GM12878 (cell line): ENCODE data around the gene CHD9. TPM values are rescaled to one million over a fixed set of nuclear protein-coding genes. Genes with fewer than 3 reads are reported as not detected.

Experiments
- CBFB ChIP-seq: IDR thresholded peaks from 2 replicates; pipeline ENCODE4 v1.6.1; 2016; ENCODE audit warnings: antibody characterized with exemption, low read depth
- NBN ChIP-seq: fragments of 450-650 bp; IDR thresholded peaks from 2 replicates; pipeline ENCODE4 v1.6.1; 2016
- RB1 ChIP-seq: fragments of 450-650 bp; formaldehyde crosslinking; IDR thresholded peaks from 2 replicates; pipeline ENCODE4 v1.6.1; 2017; ENCODE audit warnings: mild to moderate bottlenecking, borderline replicate concordance
- TARDBP ChIP-seq: IDR thresholded peaks from 2 replicates; pipeline ENCODE4 v1.6.1; 2016; ENCODE audit warnings: borderline replicate concordance
- TBL1XR1 ChIP-seq: IDR thresholded peaks from 2 replicates; pipeline ENCODE4 v1.6.1; 2012; ENCODE audit warnings: low read depth, low read length, improper control_type of control experiment
- polyA plus RNA-seq, 11 experiments: library from polyadenylated mRNA; depleted of rRNA in 4 of 11; unstranded in 6 of 11; stranded (reverse) in 5 of 11; fragments of >200 nt; fragmentation: Nextera tagmentation in 4 of 11; fragmentation: Illumina TruSeq in 1 of 11; extraction: Ambion mirVana in 4 of 11; extraction: Trizol in 1 of 11; gene quantifications; 1 replicate in 1 of 11; 2 replicates in 10 of 11; pipeline versions ENCODE4 v1.2.1 to v1.2.3, GENCODE V29; 2011 to 2016; ENCODE audit warnings: inconsistent platforms in 2 of 11, missing spikeins in 2 of 11, low read depth in 1 of 11
- total RNA-seq, 4 experiments: library from RNA; depleted of rRNA in 3 of 4; stranded (reverse); fragments of >200 nt in 3 of 4; fragmentation: Illumina TruSeq in 1 of 4; extraction: Trizol in 1 of 4; gene quantifications; 2 replicates each; pipeline versions ENCODE4 v1.2.1 to v1.2.3, GENCODE V29; 2013 to 2021
- TF ChIP-seq, protein P1 (sequence below): fragments of 450-650 bp; IDR thresholded peaks from 2 replicates; pipeline ENCODE4 v1.6.1; 2018; ENCODE audit warnings: borderline replicate concordance, mild to moderate bottlenecking; ENCODE audit not compliant: partially characterized antibody
- TF ChIP-seq, protein P2 (sequence below): fragments of 450-650 bp; IDR thresholded peaks from 2 replicates; pipeline ENCODE4 v1.6.1; 2017; ENCODE audit warnings: mild to moderate bottlenecking
- TF ChIP-seq, protein P3 (sequence below): IDR thresholded peaks from 2 replicates; pipeline ENCODE4 v1.6.1; 2012; ENCODE audit warnings: low read depth, low read length, improper control_type of control experiment
- TF ChIP-seq, protein P4 (sequence below): fragments of 150-350 bp; IDR thresholded peaks from 2 replicates; pipeline ENCODE4 v1.6.1; 2016; ENCODE audit warnings: low read depth, low read length

The CHD9 gene
- total and polyA plus RNA-seq, 10 of the 15 experiments (the other 5 are each of a cell fraction or from before 2014, with no cell fraction given), result 29.2 to 95.7 (median 54.3) TPM

DNA sequence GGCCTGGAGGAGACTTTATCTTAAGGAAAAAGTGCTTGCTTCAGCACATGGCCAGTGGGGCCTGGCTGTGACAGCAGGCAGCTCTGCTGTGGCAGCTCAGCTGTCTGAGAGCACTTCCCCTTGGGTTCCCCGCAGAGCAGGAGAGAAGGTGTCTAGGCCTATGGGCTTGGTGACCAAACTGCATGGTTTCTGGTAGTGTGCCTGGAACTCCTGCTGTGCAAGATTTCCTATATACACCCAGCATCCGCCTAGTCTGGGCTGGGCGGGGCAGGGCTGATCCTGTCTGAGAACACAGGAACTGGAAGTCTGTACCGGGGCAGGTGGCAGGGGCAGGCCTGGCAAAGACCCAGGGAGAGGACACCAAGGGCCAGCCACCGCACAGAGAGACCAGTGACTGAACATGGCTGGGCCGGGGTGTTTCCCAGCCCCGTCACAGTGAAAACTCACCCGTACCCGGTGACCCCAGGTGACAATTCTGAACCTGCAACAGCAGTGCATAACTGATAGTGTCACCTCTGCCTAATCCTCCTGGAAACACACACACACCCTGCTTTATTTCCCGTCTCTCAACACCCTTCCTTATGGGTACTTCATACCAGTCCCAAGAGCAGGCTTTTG, 39.3 kb downstream of the CHD9 start (continued):
- TF ChIP-seq, protein P1, sequence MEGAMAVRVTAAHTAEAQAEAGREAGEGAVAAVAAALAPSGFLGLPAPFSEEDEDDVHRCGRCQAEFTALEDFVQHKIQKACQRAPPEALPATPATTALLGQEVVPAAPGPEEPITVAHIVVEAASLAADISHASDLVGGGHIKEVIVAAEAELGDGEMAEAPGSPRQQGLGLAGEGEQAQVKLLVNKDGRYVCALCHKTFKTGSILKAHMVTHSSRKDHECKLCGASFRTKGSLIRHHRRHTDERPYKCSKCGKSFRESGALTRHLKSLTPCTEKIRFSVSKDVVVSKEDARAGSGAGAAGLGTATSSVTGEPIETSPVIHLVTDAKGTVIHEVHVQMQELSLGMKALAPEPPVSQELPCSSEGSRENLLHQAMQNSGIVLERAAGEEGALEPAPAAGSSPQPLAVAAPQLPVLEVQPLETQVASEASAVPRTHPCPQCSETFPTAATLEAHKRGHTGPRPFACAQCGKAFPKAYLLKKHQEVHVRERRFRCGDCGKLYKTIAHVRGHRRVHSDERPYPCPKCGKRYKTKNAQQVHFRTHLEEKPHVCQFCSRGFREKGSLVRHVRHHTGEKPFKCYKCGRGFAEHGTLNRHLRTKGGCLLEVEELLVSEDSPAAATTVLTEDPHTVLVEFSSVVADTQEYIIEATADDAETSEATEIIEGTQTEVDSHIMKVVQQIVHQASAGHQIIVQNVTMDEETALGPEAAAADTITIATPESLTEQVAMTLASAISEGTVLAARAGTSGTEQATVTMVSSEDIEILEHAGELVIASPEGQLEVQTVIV, result no peak
- TF ChIP-seq, protein P2, sequence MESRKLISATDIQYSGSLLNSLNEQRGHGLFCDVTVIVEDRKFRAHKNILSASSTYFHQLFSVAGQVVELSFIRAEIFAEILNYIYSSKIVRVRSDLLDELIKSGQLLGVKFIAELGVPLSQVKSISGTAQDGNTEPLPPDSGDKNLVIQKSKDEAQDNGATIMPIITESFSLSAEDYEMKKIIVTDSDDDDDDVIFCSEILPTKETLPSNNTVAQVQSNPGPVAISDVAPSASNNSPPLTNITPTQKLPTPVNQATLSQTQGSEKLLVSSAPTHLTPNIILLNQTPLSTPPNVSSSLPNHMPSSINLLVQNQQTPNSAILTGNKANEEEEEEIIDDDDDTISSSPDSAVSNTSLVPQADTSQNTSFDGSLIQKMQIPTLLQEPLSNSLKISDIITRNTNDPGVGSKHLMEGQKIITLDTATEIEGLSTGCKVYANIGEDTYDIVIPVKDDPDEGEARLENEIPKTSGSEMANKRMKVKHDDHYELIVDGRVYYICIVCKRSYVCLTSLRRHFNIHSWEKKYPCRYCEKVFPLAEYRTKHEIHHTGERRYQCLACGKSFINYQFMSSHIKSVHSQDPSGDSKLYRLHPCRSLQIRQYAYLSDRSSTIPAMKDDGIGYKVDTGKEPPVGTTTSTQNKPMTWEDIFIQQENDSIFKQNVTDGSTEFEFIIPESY, result no peak
- TF ChIP-seq RB1 (0 out of 2 replicates have a peak, but pooled peaks have one; percentile 27), TBL1XR1 (peak; percentile 51; the same call in 1 of the 2 replicates), CBFB (no peak), TARDBP (no peak), NBN (0 out of 2 replicates have a peak, but pooled peaks have one; percentile 34)
- TF ChIP-seq, protein P3, sequence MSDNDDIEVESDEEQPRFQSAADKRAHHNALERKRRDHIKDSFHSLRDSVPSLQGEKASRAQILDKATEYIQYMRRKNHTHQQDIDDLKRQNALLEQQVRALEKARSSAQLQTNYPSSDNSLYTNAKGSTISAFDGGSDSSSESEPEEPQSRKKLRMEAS, result peak; percentile 35; the same call in 1 of the 2 replicates
- TF ChIP-seq, protein P4, sequence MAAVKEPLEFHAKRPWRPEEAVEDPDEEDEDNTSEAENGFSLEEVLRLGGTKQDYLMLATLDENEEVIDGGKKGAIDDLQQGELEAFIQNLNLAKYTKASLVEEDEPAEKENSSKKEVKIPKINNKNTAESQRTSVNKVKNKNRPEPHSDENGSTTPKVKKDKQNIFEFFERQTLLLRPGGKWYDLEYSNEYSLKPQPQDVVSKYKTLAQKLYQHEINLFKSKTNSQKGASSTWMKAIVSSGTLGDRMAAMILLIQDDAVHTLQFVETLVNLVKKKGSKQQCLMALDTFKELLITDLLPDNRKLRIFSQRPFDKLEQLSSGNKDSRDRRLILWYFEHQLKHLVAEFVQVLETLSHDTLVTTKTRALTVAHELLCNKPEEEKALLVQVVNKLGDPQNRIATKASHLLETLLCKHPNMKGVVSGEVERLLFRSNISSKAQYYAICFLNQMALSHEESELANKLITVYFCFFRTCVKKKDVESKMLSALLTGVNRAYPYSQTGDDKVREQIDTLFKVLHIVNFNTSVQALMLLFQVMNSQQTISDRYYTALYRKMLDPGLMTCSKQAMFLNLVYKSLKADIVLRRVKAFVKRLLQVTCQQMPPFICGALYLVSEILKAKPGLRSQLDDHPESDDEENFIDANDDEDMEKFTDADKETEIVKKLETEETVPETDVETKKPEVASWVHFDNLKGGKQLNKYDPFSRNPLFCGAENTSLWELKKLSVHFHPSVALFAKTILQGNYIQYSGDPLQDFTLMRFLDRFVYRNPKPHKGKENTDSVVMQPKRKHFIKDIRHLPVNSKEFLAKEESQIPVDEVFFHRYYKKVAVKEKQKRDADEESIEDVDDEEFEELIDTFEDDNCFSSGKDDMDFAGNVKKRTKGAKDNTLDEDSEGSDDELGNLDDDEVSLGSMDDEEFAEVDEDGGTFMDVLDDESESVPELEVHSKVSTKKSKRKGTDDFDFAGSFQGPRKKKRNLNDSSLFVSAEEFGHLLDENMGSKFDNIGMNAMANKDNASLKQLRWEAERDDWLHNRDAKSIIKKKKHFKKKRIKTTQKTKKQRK, result no peak
- TF ChIP-seq, all 136 proteins: peak for 26
